ENCODE results near the gene KRR1. TPM values are rescaled to one million over a fixed set of nuclear protein-coding genes. Genes with fewer than 3 reads are reported as not detected.
"Not testable (repeated sequence)": the region's sequence is repeated elsewhere in the genome, so short reads cannot be mapped to it uniquely, and the experiment has no call there.

The KRR1 gene
- total RNA-seq, 1 experiment from 2014 or later = 73.2 TPM

- CTCF ChIA-PET = no interaction called here
- POLR2A ChIA-PET = no interaction called here
- BruUV-seq (replicated peaks) = no TSS peak
- no peaks in the 10 kb centered on the region for H3K36me3 ChIP-seq (ENCODE audit: control insufficient read depth, insufficient read depth, low read length)
- no peak for TF ChIP-seq CTCF (IDR thresholded peaks at IDR 0.05; ENCODE audit: insufficient read depth in 1 of 2, low read depth in 1 of 2, low read length in 1 of 2, severe bottlenecking in 1 of 2, unreplicated experiment in 1 of 2)
- Mint-ChIP-seq H3K4me3 (ENCODE audit: unreplicated experiment) (no peak overlapping the region), H3K27me3 (ENCODE audit: insufficient read depth, unreplicated experiment) (no peaks in the 10 kb centered on the region), H3K36me3 (ENCODE audit: insufficient read depth, unreplicated experiment) (peaks cover 5% of the 10 kb centered on the region), H3K27ac (ENCODE audit: unreplicated experiment) (no peak overlapping the region), H3K9me3 (ENCODE audit: unreplicated experiment) (no peaks in the 10 kb centered on the region), H3K4me1 (ENCODE audit: low read depth, unreplicated experiment) (no peaks in the 10 kb centered on the region)
- no peaks in the 10 kb centered on the region for H3K27me3 ChIP-seq (replicated peaks; ENCODE audit: control insufficient read depth, insufficient read depth, low read length)
- DNase-seq = no peak
- no peaks in the 10 kb centered on the region for H3K4me1 ChIP-seq
- H3K9me3 ChIP-seq = no peaks in the 10 kb centered on the region
- intact Hi-C loops (cut with micrococcal nuclease; ENCODE audit: unreplicated experiment) = loop anchor here (5.0 kb wide), 2 partner anchors 95 to 800 kb away; partner anchors contain the start of gene GLIPR1L2
- H3K4me3 ChIP-seq (ENCODE audit: low read depth, low read length) = no peak overlapping the region
Measured at GRCh38 chr12:75487308-75487707, 24.1 kb downstream of the KRR1 start.

GRCh38 chr12:75484450-75484849 lies 27.0 kb downstream of the KRR1 start:
- H3K4me1 ChIP-seq; H3K27me3 ChIP-seq (replicated peaks; ENCODE audit: control insufficient read depth, insufficient read depth, low read length); POLR2A ChIA-PET; BruUV-seq (replicated peaks); H3K4me3 Mint-ChIP-seq (ENCODE audit: unreplicated experiment); H3K36me3 ChIP-seq (ENCODE audit: control insufficient read depth, insufficient read depth, low read length); H3K9me3 ChIP-seq; H3K9me3 Mint-ChIP-seq (ENCODE audit: unreplicated experiment); H3K27me3 Mint-ChIP-seq (ENCODE audit: insufficient read depth, unreplicated experiment); H3K4me3 ChIP-seq (ENCODE audit: low read depth, low read length); H3K4me1 Mint-ChIP-seq (ENCODE audit: low read depth, unreplicated experiment); DNase-seq; H3K27ac Mint-ChIP-seq (ENCODE audit: unreplicated experiment); H3K36me3 Mint-ChIP-seq (ENCODE audit: insufficient read depth, unreplicated experiment): not testable (repeated sequence)
- CTCF ChIA-PET = interaction anchor here (1.9 kb wide), 1 partner anchor 27 kb away, joined by 5 read pairs; the partner anchor contains the start of gene KRR1
- intact Hi-C loops (cut with micrococcal nuclease; ENCODE audit: unreplicated experiment) = loop anchor here (5.0 kb wide), 1 partner anchor 137 kb away; no protein-coding TSS in a partner anchor

- ChIA-PET CTCF (no interaction called here), POLR2A (no interaction called here)
- no TSS peak for BruUV-seq (replicated peaks)
- Mint-ChIP-seq H3K4me3 (ENCODE audit: unreplicated experiment) (no peak overlapping the region), H3K27me3 (ENCODE audit: insufficient read depth, unreplicated experiment) (no peaks in the 10 kb centered on the region), H3K27ac (ENCODE audit: unreplicated experiment) (no peak overlapping the region), H3K36me3 (ENCODE audit: insufficient read depth, unreplicated experiment) (no peaks in the 10 kb centered on the region), H3K4me1 (ENCODE audit: low read depth, unreplicated experiment) (peaks cover 6% of the 10 kb centered on the region), H3K9me3 (ENCODE audit: unreplicated experiment) (no peaks in the 10 kb centered on the region)
- intact Hi-C loops (cut with micrococcal nuclease; ENCODE audit: unreplicated experiment) = loop anchor here (5.0 kb wide), 1 partner anchor 136 kb away; no protein-coding TSS in a partner anchor
- TF ChIP-seq CTCF (IDR thresholded peaks at IDR 0.05; ENCODE audit: insufficient read depth in 1 of 2, low read depth in 1 of 2, low read length in 1 of 2, severe bottlenecking in 1 of 2, unreplicated experiment in 1 of 2) = no peak
- H3K4me3 ChIP-seq (ENCODE audit: low read depth, low read length) = no peak overlapping the region
- no peaks in the 10 kb centered on the region for H3K9me3 ChIP-seq
- H3K36me3 ChIP-seq (ENCODE audit: control insufficient read depth, insufficient read depth, low read length) = no peaks in the 10 kb centered on the region
- peaks cover 8% of the 10 kb centered on the region; the same call in 1 of the 2 replicates for H3K4me1 ChIP-seq
- DNase-seq = no peak
- H3K27me3 ChIP-seq (replicated peaks; ENCODE audit: control insufficient read depth, insufficient read depth, low read length) = no peaks in the 10 kb centered on the region
Measured at GRCh38 chr12:75483431-75483830, 28.0 kb downstream of the KRR1 start.

- Mint-ChIP-seq H3K36me3 (ENCODE audit: insufficient read depth, unreplicated experiment) (no peaks in the 10 kb centered on the region), H3K4me1 (ENCODE audit: low read depth, unreplicated experiment) (peaks cover 6% of the 10 kb centered on the region), H3K27me3 (ENCODE audit: insufficient read depth, unreplicated experiment) (no peaks in the 10 kb centered on the region), H3K27ac (ENCODE audit: unreplicated experiment) (no peak overlapping the region), H3K4me3 (ENCODE audit: unreplicated experiment) (no peak overlapping the region), H3K9me3 (ENCODE audit: unreplicated experiment) (no peaks in the 10 kb centered on the region)
- H3K4me1 ChIP-seq = peaks cover 8% of the 10 kb centered on the region; the same call in 1 of the 2 replicates
- no peak overlapping the region for H3K4me3 ChIP-seq (ENCODE audit: low read depth, low read length)
- intact Hi-C loops (cut with micrococcal nuclease; ENCODE audit: unreplicated experiment) = loop anchor here (5.0 kb wide), 1 partner anchor 135 kb away; no protein-coding TSS in a partner anchor
- DNase-seq = no peak
- no peaks in the 10 kb centered on the region for H3K9me3 ChIP-seq
- BruUV-seq (replicated peaks) = no TSS peak
- H3K36me3 ChIP-seq (ENCODE audit: control insufficient read depth, insufficient read depth, low read length) = no peaks in the 10 kb centered on the region
- CTCF ChIA-PET = no interaction called here
- TF ChIP-seq CTCF (IDR thresholded peaks at IDR 0.05; ENCODE audit: insufficient read depth in 1 of 2, low read depth in 1 of 2, low read length in 1 of 2, severe bottlenecking in 1 of 2, unreplicated experiment in 1 of 2) = no peak
- H3K27me3 ChIP-seq (replicated peaks; ENCODE audit: control insufficient read depth, insufficient read depth, low read length) = no peaks in the 10 kb centered on the region
- POLR2A ChIA-PET = no interaction called here
Measured at GRCh38 chr12:75482646-75483045, 28.8 kb downstream of the KRR1 start.
